HL-60 (cell line): ENCODE data around the gene TSPEAR.

ENCODE experiments used
- CTCF ChIP-seq: IDR thresholded peaks from one replicate; pipeline ENCODE4 v1.5.1; 2011; ENCODE audit warnings: low read length, control low read depth, inconsistent platforms; ENCODE audit not compliant: insufficient read depth
- GABPA ChIP-seq: IDR thresholded peaks from 2 replicates; pipeline ENCODE4 v1.6.1; 2012; ENCODE audit warnings: low read depth
- POLR2AphosphoS5 ChIP-seq: IDR thresholded peaks from 2 replicates; pipeline ENCODE4 v1.6.1; 2012; ENCODE audit warnings: low read depth
- REST ChIP-seq: IDR thresholded peaks from 2 replicates; pipeline ENCODE4 v1.6.1; 2012; ENCODE audit warnings: low read depth; ENCODE audit not compliant: insufficient replicate concordance
- SPI1 ChIP-seq: IDR thresholded peaks from 2 replicates; pipeline ENCODE4 v1.6.1; 2012; ENCODE audit warnings: low read depth, mild to moderate bottlenecking, borderline replicate concordance

GRCh38 chr21:44637018-44637850 lies 74.1 kb downstream of the TSPEAR start, which contains the start of gene KRTAP10-10:
- no peak for TF ChIP-seq CTCF
- no peak for TF ChIP-seq POLR2AphosphoS5
- no peak for TF ChIP-seq GABPA
- TF ChIP-seq REST = no peak
- no peak for TF ChIP-seq SPI1
